GM18502 (cell line): Measurements from ENCODE around the gene TIMP3.
"Not testable (repeated sequence)": the region's sequence is repeated elsewhere in the genome, so short reads cannot be mapped to it uniquely, and the experiment has no call there.

Experiments used
- ATAC-seq: cut with Tn5 transposase; IDR thresholded peaks from one replicate; pipeline ENCODE4 v1.9.1; 2021; ENCODE audit warnings: mild to moderate bottlenecking; ENCODE audit not compliant: unreplicated experiment, poor library complexity

The TIMP3 gene

GRCh38 chr22:32801537-32802236 lies at the start of gene TIMP3:
TSS of gene TIMP3 (plus strand) at chr22:32801705. CDS start at chr22:32802002, 297 bp downstream.
- no peak for ATAC-seq

GRCh38 chr22:32752326-32752725 lies 49.2 kb upstream of the TIMP3 start:
- no peak for ATAC-seq

DNA sequence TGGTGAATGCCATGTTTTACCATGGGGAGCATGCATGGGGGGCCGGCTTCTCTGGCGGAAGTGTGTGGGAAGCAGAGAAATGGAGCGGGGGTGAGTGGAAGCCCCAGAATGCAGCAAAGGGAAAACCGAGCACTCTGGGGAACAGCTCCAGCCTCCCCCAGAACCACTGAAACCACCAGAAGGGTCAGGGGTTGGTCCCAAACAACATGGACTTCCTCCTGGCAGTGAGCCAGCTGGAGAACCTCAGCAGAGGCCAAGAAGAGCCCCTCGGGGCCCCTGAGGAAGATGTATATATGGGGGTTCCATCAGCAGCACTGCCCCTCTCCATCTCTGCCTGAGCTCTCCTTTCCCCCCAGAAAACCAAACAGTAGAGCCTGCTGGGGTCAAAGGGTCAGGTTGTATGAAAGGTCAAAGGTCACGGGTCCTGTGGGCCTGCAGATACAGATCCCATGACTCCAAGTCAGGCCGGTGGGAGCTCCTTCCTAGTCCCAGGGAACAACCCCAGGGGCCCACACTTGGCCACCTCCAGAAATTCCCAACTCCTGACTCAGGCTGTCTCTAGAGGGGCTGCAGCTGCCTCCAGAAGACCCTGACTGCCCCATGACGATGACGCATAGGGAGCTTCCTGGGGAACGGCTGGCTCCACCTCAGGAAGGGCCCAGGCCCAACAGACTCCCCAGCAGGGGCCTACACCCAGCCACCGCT lies 48.5 kb upstream of the TIMP3 start:
- no peak for ATAC-seq

- no peak for ATAC-seq
Observed at GRCh38 chr22:32753591-32753990, 47.9 kb upstream of the TIMP3 start.

GRCh38 chr22:32754413-32755041 lies 47.0 kb upstream of the TIMP3 start:
- no peak for ATAC-seq

- ATAC-seq, result not testable (repeated sequence)
Observed at GRCh38 chr22:32757086-32757762, 44.3 kb upstream of the TIMP3 start.

DNA sequence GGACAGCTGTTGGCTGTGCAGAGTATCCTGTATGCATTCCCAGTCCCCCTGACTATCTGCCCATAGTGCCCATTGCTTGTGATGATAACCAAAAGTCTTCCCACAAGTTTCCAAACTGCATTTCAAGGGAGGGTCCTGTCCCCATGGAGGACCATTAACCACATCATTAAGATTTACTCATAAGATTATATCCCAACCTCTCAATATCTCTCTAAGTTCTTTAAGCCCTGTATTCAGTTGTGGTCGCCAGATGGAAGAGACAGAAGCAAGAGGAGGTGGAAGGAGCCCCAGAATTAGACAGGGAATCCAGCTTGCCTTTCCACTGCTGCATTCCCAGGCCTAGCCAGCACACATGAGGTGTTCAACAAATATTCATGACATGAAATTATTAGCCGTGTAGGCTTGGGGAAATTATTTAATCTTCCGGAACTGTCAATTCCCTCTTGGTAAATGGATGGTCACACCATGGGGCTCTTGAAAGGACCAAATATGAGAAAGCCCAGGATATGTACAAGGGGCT lies 42.6 kb upstream of the TIMP3 start:
- no peak for ATAC-seq

GRCh38 chr22:32760396-32760795 lies 41.1 kb upstream of the TIMP3 start:
- no peak for ATAC-seq

GRCh38 chr22:32760815-32761214 lies 40.7 kb upstream of the TIMP3 start:
- no peak for ATAC-seq

- ATAC-seq, result no peak
Observed at GRCh38 chr22:32761251-32761903, 40.1 kb upstream of the TIMP3 start.

DNA sequence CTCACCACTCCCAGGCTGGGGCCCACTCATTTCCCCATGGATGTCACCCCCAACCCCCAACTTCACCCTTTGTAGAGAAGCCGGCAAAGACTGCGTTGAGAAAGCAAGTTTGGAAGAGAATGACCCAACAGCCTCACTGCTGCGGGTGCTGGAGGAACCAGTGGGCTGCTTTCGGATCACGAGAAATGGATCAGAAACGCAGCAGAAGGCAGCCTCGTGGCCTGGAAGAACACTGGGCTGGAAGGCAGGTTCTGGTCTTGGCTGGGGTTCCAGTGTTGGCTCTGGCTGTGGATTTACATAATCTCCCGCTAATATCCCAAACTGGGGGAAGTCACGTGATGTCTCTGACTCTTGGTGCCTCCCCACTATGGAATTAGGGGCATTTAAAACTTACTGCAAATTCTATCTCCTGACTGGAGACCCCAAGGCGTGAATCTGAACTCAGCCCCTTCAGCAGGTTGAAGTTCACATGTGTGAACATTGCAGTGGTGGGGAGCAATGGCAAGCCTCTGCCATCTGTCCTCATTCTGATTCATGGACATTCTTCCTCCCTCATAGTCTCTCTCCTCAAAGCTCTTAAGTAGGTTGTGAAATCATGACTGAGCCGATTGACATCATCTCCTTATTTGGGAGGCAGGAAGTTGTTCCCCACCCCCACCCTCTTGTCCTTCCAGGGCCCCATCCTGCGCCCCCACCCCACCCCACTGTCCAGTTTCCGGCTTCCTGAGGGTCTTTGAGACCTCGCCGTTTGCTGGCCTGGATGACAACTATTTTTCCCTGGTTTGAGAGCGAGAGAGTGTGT lies 37.0 kb upstream of the TIMP3 start:
- ATAC-seq, result no peak

- ATAC-seq, result no peak
Observed at GRCh38 chr22:32765132-32765618, 36.3 kb upstream of the TIMP3 start.

- ATAC-seq, result no peak
Observed at GRCh38 chr22:32771756-32772155, 29.7 kb upstream of the TIMP3 start.

DNA sequence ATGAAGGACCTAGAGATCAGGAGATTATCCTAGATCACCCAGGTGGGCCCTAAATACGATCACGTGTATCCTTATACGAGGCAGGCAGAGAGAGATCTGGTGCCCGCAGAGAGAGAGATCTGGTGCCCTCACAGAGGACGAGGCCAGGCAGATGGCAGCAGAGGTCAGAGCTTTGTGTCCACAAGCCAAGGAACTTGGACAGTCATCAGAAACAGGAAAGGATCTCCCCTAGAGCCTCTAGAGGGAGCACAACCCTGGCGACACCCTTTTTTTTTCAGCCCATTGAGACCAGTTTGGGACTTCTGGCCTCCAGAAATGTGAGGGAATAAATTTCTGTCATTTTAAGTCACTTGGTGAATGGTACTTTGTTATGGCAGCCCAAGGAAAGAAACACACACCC lies 25.5 kb upstream of the TIMP3 start:
- no peak for ATAC-seq

DNA sequence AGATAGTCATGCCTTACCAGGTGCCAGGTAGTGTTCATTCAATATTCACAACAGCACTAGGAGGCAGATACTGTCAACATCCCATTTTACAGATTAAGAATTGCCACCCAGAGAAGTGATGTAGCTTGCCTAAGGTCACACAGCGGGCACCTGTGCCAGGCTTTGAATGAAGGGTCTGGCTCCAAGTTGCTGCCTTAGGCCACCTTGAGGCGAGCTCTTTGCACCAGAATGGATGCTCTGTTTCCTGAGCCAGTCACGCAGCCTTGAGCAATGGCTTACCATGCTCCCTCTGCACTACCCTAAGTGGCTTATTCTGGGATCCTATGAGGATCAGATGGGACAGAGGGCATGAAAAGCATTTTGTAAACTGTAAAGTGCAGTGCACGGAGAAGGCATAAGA lies 25.1 kb upstream of the TIMP3 start:
- ATAC-seq, result no peak

DNA sequence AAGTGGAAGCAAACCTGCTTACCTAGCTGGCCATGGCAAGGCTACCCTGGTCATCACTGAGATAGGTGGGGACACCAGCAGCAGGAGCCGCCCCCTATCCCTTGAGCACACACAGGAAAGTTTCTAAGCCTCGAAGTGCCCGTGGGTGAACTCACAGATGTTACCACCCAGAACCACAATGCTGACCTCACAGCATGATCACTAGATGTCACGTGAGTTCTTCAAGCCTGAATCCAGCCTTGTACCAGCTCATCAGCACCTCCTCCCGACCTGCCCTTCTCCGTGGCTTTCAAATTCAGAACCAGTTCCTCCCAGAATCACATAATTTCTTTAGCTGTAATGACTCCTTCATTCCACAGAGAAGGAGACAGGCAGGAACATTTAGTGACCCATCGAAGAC lies 24.7 kb upstream of the TIMP3 start:
- no peak for ATAC-seq

DNA sequence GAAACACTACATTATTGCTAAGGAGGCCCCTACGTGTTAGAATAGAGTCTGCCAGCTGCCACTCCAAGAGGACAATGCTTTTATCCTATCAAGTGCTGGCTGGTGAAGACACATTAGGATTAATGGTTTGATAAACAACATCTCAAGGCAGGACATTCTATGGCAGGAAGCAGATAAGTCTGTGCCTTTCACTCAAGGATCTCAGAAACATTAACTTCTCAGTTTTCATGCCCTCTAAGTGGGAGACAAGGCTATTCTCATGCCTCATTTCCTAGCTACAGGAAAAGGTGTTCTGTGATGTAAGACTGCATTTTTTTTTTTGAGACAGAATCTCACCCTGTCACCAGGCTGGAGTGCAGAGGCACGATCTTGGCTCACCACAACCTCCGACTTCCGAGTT lies 23.5 kb upstream of the TIMP3 start:
- no peak for ATAC-seq

DNA sequence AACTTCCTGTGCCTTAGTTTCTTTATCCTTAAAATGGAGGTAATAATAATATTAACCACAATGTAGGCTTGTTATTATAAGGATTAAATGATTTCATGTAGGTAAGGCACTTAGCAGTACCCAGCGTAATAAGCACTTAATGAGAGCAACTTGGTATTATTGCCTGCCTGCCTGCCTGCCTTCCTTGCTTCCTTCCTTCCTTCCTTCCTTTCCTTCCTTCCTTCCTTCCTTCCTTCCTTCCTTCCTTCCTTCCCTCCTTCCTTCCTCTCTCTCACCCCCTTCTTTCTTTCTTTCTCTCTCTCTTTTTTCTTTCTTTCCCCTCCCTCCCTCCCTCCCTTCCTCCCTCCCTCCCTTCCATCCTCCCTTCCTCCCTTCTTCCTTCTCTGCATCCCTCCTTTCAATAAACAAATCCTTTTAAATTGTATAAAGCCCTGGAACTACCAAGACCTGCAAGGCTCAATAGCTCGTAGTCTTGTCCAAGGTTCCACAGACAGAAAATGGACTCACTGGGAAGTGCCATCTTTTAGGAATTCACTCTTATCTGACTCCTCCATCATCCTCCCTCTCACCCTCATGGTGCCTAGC lies 20.7 kb upstream of the TIMP3 start:
- ATAC-seq, result no peak

- no peak for ATAC-seq
Observed at GRCh38 chr22:32781695-32782094, 19.8 kb upstream of the TIMP3 start.
